SU-DHL-6 (cell line): Measurements from ENCODE around the gene NELL1.

Source experiments
- EZH2phosphoT487 ChIP-seq: fragments of 200-600 bp; sonication (generic), shearing (Covaris generic); conservative IDR thresholded peaks from 2 replicates; pipeline ENCODE4 v1.6.1; 2018; ENCODE audit warnings: mild to moderate bottlenecking, antibody characterized with exemption, low read length, moderate library complexity, mixed read lengths
- TF ChIP-seq, protein P1 (sequence below): fragments of 200-600 bp; sonication (generic); IDR thresholded peaks from one replicate; pipeline ENCODE4 v1.5.1; 2017; ENCODE audit warnings: antibody characterized with exemption, mild to moderate bottlenecking, low read length, moderate library complexity; ENCODE audit not compliant: insufficient read depth, poor library complexity, severe bottlenecking

GRCh38 chr11:20844216-20844615 is 174.8 kb downstream of the NELL1 start:
- TF ChIP-seq, protein P1, sequence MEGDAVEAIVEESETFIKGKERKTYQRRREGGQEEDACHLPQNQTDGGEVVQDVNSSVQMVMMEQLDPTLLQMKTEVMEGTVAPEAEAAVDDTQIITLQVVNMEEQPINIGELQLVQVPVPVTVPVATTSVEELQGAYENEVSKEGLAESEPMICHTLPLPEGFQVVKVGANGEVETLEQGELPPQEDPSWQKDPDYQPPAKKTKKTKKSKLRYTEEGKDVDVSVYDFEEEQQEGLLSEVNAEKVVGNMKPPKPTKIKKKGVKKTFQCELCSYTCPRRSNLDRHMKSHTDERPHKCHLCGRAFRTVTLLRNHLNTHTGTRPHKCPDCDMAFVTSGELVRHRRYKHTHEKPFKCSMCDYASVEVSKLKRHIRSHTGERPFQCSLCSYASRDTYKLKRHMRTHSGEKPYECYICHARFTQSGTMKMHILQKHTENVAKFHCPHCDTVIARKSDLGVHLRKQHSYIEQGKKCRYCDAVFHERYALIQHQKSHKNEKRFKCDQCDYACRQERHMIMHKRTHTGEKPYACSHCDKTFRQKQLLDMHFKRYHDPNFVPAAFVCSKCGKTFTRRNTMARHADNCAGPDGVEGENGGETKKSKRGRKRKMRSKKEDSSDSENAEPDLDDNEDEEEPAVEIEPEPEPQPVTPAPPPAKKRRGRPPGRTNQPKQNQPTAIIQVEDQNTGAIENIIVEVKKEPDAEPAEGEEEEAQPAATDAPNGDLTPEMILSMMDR, result no peak
- TF ChIP-seq EZH2phosphoT487, result no peak
